ENCODE measurements around the gene SCART1.
"Not testable (repeated sequence)": the region's sequence is repeated elsewhere in the genome, so short reads cannot be mapped to it uniquely, and the experiment has no call there.

Gene SCART1

GRCh38 chr10:133432789-133433188, 21.0 kb upstream of the SCART1 start:
- not testable (repeated sequence) for DNase-seq (ENCODE audit: low spot score)

GRCh38 chr10:133438711-133439273, 15.0 kb upstream of the SCART1 start:
- DNase-seq (ENCODE audit: low spot score) = peak; percentile 34

GRCh38 chr10:133439517-133440461, 14.0 kb upstream of the SCART1 start:
- no peak for DNase-seq (ENCODE audit: low spot score)

GRCh38 chr10:133440633-133441285, 13.0 kb upstream of the SCART1 start:
- DNase-seq (ENCODE audit: low spot score) = no peak

- not testable (repeated sequence) for DNase-seq (ENCODE audit: low spot score)
These were observed 12.4 kb upstream of the SCART1 start for GRCh38 chr10:133441356-133441755.

- no peak for DNase-seq (ENCODE audit: low spot score)
These were observed 12.0 kb upstream of the SCART1 start for GRCh38 chr10:133441780-133442179.

GRCh38 chr10:133442191-133442966, 11.4 kb upstream of the SCART1 start:
- DNase-seq (ENCODE audit: low spot score) = no peak

GRCh38 chr10:133442967-133443924, 10.5 kb upstream of the SCART1 start:
- no peak for DNase-seq (ENCODE audit: low spot score)

- DNase-seq (ENCODE audit: low spot score) = no peak
These were observed 9.1 kb upstream of the SCART1 start for GRCh38 chr10:133444342-133445267.

- no peak for DNase-seq (ENCODE audit: low spot score)
These were observed 8.4 kb upstream of the SCART1 start for GRCh38 chr10:133445268-133445732.

GRCh38 chr10:133445751-133446708, 7.7 kb upstream of the SCART1 start:
- no peak for DNase-seq (ENCODE audit: low spot score)

- DNase-seq (ENCODE audit: low spot score) = no peak
These were observed 6.8 kb upstream of the SCART1 start for GRCh38 chr10:133446979-133447378.

GRCh38 chr10:133448120-133448519, 5.6 kb upstream of the SCART1 start:
- no peak for DNase-seq (ENCODE audit: low spot score)

- no peak for DNase-seq (ENCODE audit: low spot score)
These were observed 2.4 kb upstream of the SCART1 start for GRCh38 chr10:133451346-133451745.

GRCh38 chr10:133452453-133452852, 1.3 kb upstream of the SCART1 start:
- DNase-seq (ENCODE audit: low spot score) = no peak

GRCh38 chr10:133454204-133454893, 604 bp downstream of the SCART1 start:
- no peak for DNase-seq (ENCODE audit: low spot score)

- no peak for DNase-seq (ENCODE audit: low spot score)
These were observed 1.5 kb downstream of the SCART1 start for GRCh38 chr10:133455196-133455595.

GRCh38 chr10:133455611-133456031, 1.9 kb downstream of the SCART1 start:
- DNase-seq (ENCODE audit: low spot score) = no peak
